ENCODE results near the gene UNC5CL.

Gene UNC5CL

GRCh38 chr6:40986921-40987819 lies 51.9 kb downstream of the UNC5CL start:
- DNase-seq (ENCODE audit: low read depth in 1 of 2, low spot score in 1 of 2) = no peak
- TF ChIP-seq POLR2AphosphoS5 (IDR thresholded peaks at IDR 0.05; ENCODE audit: low read depth) (no peak), REST (IDR thresholded peaks at IDR 0.05; ENCODE audit: insufficient replicate concordance, low read depth) (no peak), CTCF (IDR thresholded peaks at IDR 0.05; ENCODE audit: insufficient read depth, low read length) (no peak), GABPA (IDR thresholded peaks at IDR 0.05; ENCODE audit: low read depth) (no peak), SPI1 (IDR thresholded peaks at IDR 0.05; ENCODE audit: borderline replicate concordance, low read depth) (no peak)
- Histone ChIP-seq H3K4me3 (replicated peaks; ENCODE audit: insufficient read depth, low read length) (no peak overlapping the region), H3K27ac (replicated peaks) (no peak overlapping the region), H3K27me3 (ENCODE audit: insufficient read depth, poor library complexity, severe bottlenecking) (peaks cover 9% of the 10 kb centered on the region)

GRCh38 chr6:40986364-40986763 lies 52.7 kb downstream of the UNC5CL start:
- DNase-seq (ENCODE audit: low read depth in 1 of 2, low spot score in 1 of 2) = no peak
- TF ChIP-seq GABPA (IDR thresholded peaks at IDR 0.05; ENCODE audit: low read depth) (no peak), CTCF (IDR thresholded peaks at IDR 0.05; ENCODE audit: insufficient read depth, low read length) (no peak), POLR2AphosphoS5 (IDR thresholded peaks at IDR 0.05; ENCODE audit: low read depth) (no peak)
- no peak overlapping the region for H3K27ac ChIP-seq (replicated peaks)
- peaks cover 12% of the 10 kb centered on the region for H3K27me3 ChIP-seq (ENCODE audit: insufficient read depth, poor library complexity, severe bottlenecking)
- H3K4me3 ChIP-seq (replicated peaks; ENCODE audit: insufficient read depth, low read length) = no peak overlapping the region

- no peak overlapping the region for H3K27ac ChIP-seq (replicated peaks)
- no peak for TF ChIP-seq POLR2AphosphoS5 (IDR thresholded peaks at IDR 0.05; ENCODE audit: low read depth)
- TF ChIP-seq REST (IDR thresholded peaks at IDR 0.05; ENCODE audit: insufficient replicate concordance, low read depth) = no peak
- no peak for TF ChIP-seq GABPA (IDR thresholded peaks at IDR 0.05; ENCODE audit: low read depth)
- no peak for TF ChIP-seq SPI1 (IDR thresholded peaks at IDR 0.05; ENCODE audit: borderline replicate concordance, low read depth)
- no peak for TF ChIP-seq CTCF (IDR thresholded peaks at IDR 0.05; ENCODE audit: insufficient read depth, low read length)
- peaks cover 8% of the 10 kb centered on the region for H3K27me3 ChIP-seq (ENCODE audit: insufficient read depth, poor library complexity, severe bottlenecking)
Measured at GRCh38 chr6:40983752-40984151, 55.3 kb downstream of the UNC5CL start.

More at GRCh38 chr6:40983752-40984151, 55.3 kb downstream of the UNC5CL start:
- H3K4me3 ChIP-seq (replicated peaks; ENCODE audit: insufficient read depth, low read length) = no peak overlapping the region
- DNase-seq (ENCODE audit: low read depth in 1 of 2, low spot score in 1 of 2) = no peak
